Measurements from ENCODE around the gene ABCC9. TPM values are rescaled to one million over a fixed set of nuclear protein-coding genes. Genes with fewer than 3 reads are reported as not detected.

ABCC9 gene
- total RNA-seq, 2 donors from 2014 or later: 0.22 TPM; not detected in 1

DNA sequence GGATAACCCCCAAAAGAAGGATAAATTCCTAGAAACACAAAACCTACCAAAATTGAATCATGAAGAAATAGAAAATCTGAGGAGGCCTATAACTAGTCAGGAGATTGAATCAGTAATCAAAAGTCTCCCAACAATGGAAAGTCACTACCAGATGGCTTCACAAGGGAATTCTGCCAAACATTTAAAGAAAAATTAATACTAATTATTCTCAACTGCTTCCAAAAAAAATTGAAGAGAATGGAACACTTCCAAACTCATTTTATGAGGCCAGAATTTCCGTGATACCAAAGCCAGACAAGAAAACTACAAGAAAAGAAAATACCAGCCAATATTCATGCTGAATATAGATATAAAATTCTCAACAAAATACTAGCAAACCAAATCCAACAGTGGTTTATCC lies 7.8 kb upstream of the ABCC9 start:
- no peak for TF ChIP-seq CTCF (conservative IDR thresholded peaks at IDR 0.05)
- H3K9ac ChIP-seq (ENCODE audit: extremely low read depth, low read length, poor library complexity, severe bottlenecking): no peak overlapping the region
- H3K9me3 ChIP-seq (ENCODE audit: control insufficient read depth, low read length): peaks cover 13% of the 10 kb centered on the region
- WGBS, 2 experiments (ENCODE audit: insufficient coverage in 1 of 2, insufficient read length in 1 of 2): 81% methylated on average over 1 of the region's 1 CpG; no CpG with 5 or more reads in 1 of the 2 experiments
- Mint-ChIP-seq H3K4me1 (no peaks in the 10 kb centered on the region), H3K4me3 (no peak overlapping the region), H3K27me3 (ENCODE audit: insufficient read depth) (peaks cover 29% of the 10 kb centered on the region), H3K36me3 (ENCODE audit: low read depth) (no peaks in the 10 kb centered on the region), H3K9me3 (peaks cover 12% of the 10 kb centered on the region), H3K27ac (no peak overlapping the region)
- DNase-seq: no peak
- no peaks in the 10 kb centered on the region for H3K4me1 ChIP-seq (ENCODE audit: control insufficient read depth, insufficient read depth, low read length)
- H3K27ac ChIP-seq (ENCODE audit: low read depth, low read length): no peak overlapping the region
- no peaks in the 10 kb centered on the region for H3K27me3 ChIP-seq (ENCODE audit: control insufficient read depth, insufficient read depth, low read length, poor library complexity, severe bottlenecking)
- H3K4me3 ChIP-seq (ENCODE audit: low read length): no peak overlapping the region
- H3K36me3 ChIP-seq (ENCODE audit: control insufficient read depth, insufficient read depth, low read length): no peaks in the 10 kb centered on the region

- Mint-ChIP-seq H3K4me3 (no peak overlapping the region), H3K36me3 (ENCODE audit: low read depth) (no peaks in the 10 kb centered on the region), H3K9me3 (peaks cover 12% of the 10 kb centered on the region), H3K27ac (no peak overlapping the region), H3K4me1 (no peaks in the 10 kb centered on the region), H3K27me3 (ENCODE audit: insufficient read depth) (peaks cover 38% of the 10 kb centered on the region)
- no peaks in the 10 kb centered on the region for H3K36me3 ChIP-seq (ENCODE audit: control insufficient read depth, insufficient read depth, low read length)
- H3K9me3 ChIP-seq (ENCODE audit: control insufficient read depth, low read length): peaks cover 15% of the 10 kb centered on the region
- H3K4me1 ChIP-seq (ENCODE audit: control insufficient read depth, insufficient read depth, low read length): no peaks in the 10 kb centered on the region
- peaks cover 8% of the 10 kb centered on the region for H3K27me3 ChIP-seq (ENCODE audit: control insufficient read depth, insufficient read depth, low read length, poor library complexity, severe bottlenecking)
- DNase-seq: no peak
- no peak overlapping the region for H3K27ac ChIP-seq (ENCODE audit: low read depth, low read length)
- no peak overlapping the region for H3K4me3 ChIP-seq (ENCODE audit: low read length)
- TF ChIP-seq CTCF (conservative IDR thresholded peaks at IDR 0.05): no peak
- no peak overlapping the region for H3K9ac ChIP-seq (ENCODE audit: extremely low read depth, low read length, poor library complexity, severe bottlenecking)
These were observed 5.8 kb upstream of the ABCC9 start for GRCh38 chr12:21946983-21947382.

DNA sequence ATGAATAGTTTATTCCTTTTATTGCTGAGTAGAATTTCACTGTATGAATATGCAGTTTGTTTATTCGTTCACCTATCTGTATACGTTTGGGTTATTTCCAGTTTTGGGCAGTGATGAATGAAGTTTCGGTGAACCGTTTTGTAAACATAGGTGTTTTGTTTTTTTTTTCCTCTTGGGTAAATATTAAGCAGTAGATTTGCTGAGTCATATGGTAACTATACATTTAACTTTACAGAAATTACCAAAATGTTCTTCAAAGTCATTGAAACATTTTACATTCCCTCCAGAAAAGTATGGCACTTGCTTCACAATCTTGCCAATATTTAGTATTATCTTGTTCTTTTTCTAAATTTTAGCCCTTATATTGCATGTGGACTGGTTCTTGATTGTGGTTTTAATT lies 3.8 kb upstream of the ABCC9 start:
- no peaks in the 10 kb centered on the region for H3K36me3 Mint-ChIP-seq (ENCODE audit: low read depth)

More for the DNA sequence above, 3.8 kb upstream of the ABCC9 start:
- DNase-seq: no peak
- H3K4me3 Mint-ChIP-seq: no peak overlapping the region
- Histone ChIP-seq H3K4me3 (ENCODE audit: low read length) (no peak overlapping the region), H3K4me1 (ENCODE audit: control insufficient read depth, insufficient read depth, low read length) (no peaks in the 10 kb centered on the region), H3K27ac (ENCODE audit: low read depth, low read length) (no peak overlapping the region), H3K36me3 (ENCODE audit: control insufficient read depth, insufficient read depth, low read length) (no peaks in the 10 kb centered on the region), H3K9me3 (ENCODE audit: control insufficient read depth, low read length) (peaks cover 5% of the 10 kb centered on the region), H3K27me3 (ENCODE audit: control insufficient read depth, insufficient read depth, low read length, poor library complexity, severe bottlenecking) (peaks cover 28% of the 10 kb centered on the region), H3K9ac (ENCODE audit: extremely low read depth, low read length, poor library complexity, severe bottlenecking) (no peak overlapping the region)
- no peak for TF ChIP-seq CTCF (conservative IDR thresholded peaks at IDR 0.05)
- peaks cover 14% of the 10 kb centered on the region for H3K4me1 Mint-ChIP-seq
- WGBS, 2 experiments (ENCODE audit: insufficient coverage in 1 of 2, insufficient read length in 1 of 2): 93% methylated on average over 3 of the region's 4 CpGs; no CpG with 5 or more reads in 1 of the 2 experiments
- peaks cover 58% of the 10 kb centered on the region for H3K27me3 Mint-ChIP-seq (ENCODE audit: insufficient read depth)
- peaks cover 3% of the 10 kb centered on the region for H3K9me3 Mint-ChIP-seq
- no peak overlapping the region for H3K27ac Mint-ChIP-seq
